SK-N-SH treated with all-trans-retinoic acid at 6 μM for 48 hours (cell line): ENCODE data around the gene COL6A1.
"Not testable (repeated sequence)": the region's sequence is repeated elsewhere in the genome, so short reads cannot be mapped to it uniquely, and the experiment has no call there.

ENCODE experiments used
- ATAC-seq: fragments of 200-7000 bp; cut with Tn5 transposase; 3 replicates; pipeline ENCODE4 v1.9.1; 2020; ENCODE audit warnings: mild to moderate bottlenecking, moderate library complexity
- ARNTL ChIP-seq: fragments of 450-650 bp; formaldehyde crosslinking; IDR thresholded peaks from 2 replicates; pipeline ENCODE4 v1.5.0; 2020; ENCODE audit warnings: low read depth, mild to moderate bottlenecking, moderate library complexity, borderline replicate concordance
- BACH2 ChIP-seq: fragments of 250-450 bp; sonication (Bioruptor Pico); IDR thresholded peaks from 2 replicates; pipeline ENCODE4 v1.9.0; 2021; ENCODE audit warnings: mild to moderate bottlenecking, borderline replicate concordance
- CSDC2 ChIP-seq: fragments of 250-450 bp; sonication (Bioruptor Pico); IDR thresholded peaks from 2 replicates; pipeline ENCODE4 v1.5.0; 2020; ENCODE audit warnings: mild to moderate bottlenecking, moderate library complexity
- CSRNP3 ChIP-seq: fragments of 250-450 bp; sonication (Bioruptor Pico); IDR thresholded peaks from 2 replicates; pipeline ENCODE4 v1.5.1; 2021; ENCODE audit warnings: mild to moderate bottlenecking, moderate library complexity
- ESRRG ChIP-seq: fragments of 250-450 bp; sonication (Bioruptor Pico); IDR thresholded peaks from 2 replicates; pipeline ENCODE4 v1.6.1; 2021; ENCODE audit warnings: mild to moderate bottlenecking
- GLIS3 ChIP-seq: fragments of 250-450 bp; sonication (Bioruptor Pico); IDR thresholded peaks from 2 replicates; pipeline ENCODE4 v1.5.0; 2020; ENCODE audit warnings: mild to moderate bottlenecking, moderate library complexity
- PATZ1 ChIP-seq: fragments of 250-450 bp; sonication (Bioruptor Pico); IDR thresholded peaks from 2 replicates; pipeline ENCODE4 v1.8.0; 2020; ENCODE audit warnings: mild to moderate bottlenecking, moderate library complexity, borderline replicate concordance
- PPARA ChIP-seq: fragments of 250-450 bp; sonication (Bioruptor Pico); IDR thresholded peaks from 2 replicates; pipeline ENCODE4 v1.5.0; 2020; ENCODE audit warnings: mild to moderate bottlenecking, borderline replicate concordance
- SNAI2 ChIP-seq: fragments of 250-450 bp; sonication (Bioruptor Pico); IDR thresholded peaks from 2 replicates; pipeline ENCODE4 v1.5.0; 2020; ENCODE audit warnings: mild to moderate bottlenecking, moderate library complexity
- TCF4 ChIP-seq: fragments of 250-450 bp; sonication (Bioruptor Pico); IDR thresholded peaks from 2 replicates; pipeline ENCODE4 v1.8.0; 2021; ENCODE audit warnings: mild to moderate bottlenecking, moderate library complexity, borderline replicate concordance
- TOX ChIP-seq: fragments of 250-450 bp; sonication (Bioruptor Pico); IDR thresholded peaks from 2 replicates; pipeline ENCODE4 v1.8.0; 2021; ENCODE audit warnings: mild to moderate bottlenecking, moderate library complexity, borderline replicate concordance
- ZC3H10 ChIP-seq: fragments of 250-450 bp; sonication (Bioruptor Pico); IDR thresholded peaks from 2 replicates; pipeline ENCODE4 v1.5.1; 2021; ENCODE audit warnings: mild to moderate bottlenecking, moderate library complexity
- ZFP3 ChIP-seq: fragments of 250-450 bp; sonication (Bioruptor Pico); IDR thresholded peaks from 2 replicates; pipeline ENCODE4 v1.5.0; 2020; ENCODE audit warnings: mild to moderate bottlenecking, moderate library complexity
- ZFP30 ChIP-seq: fragments of 450-650 bp; formaldehyde crosslinking; IDR thresholded peaks from 2 replicates; pipeline ENCODE4 v1.5.0; 2022; ENCODE audit warnings: mild to moderate bottlenecking, moderate library complexity
- ZNF565 ChIP-seq: fragments of 450-650 bp; formaldehyde crosslinking; conservative IDR thresholded peaks from 2 replicates; pipeline ENCODE4 v1.5.0; 2020; ENCODE audit warnings: low read depth, mild to moderate bottlenecking, moderate library complexity
- ZNF70 ChIP-seq: fragments of 450-650 bp; formaldehyde crosslinking; IDR thresholded peaks from 2 replicates; pipeline ENCODE4 v1.5.0; 2020; ENCODE audit warnings: mild to moderate bottlenecking, moderate library complexity
- ZNF8 ChIP-seq: fragments of 450-650 bp; formaldehyde crosslinking; IDR thresholded peaks from 2 replicates; pipeline ENCODE4 v1.5.0; 2020; ENCODE audit warnings: mild to moderate bottlenecking, moderate library complexity

Gene COL6A1

GRCh38 chr21:45948576-45949141, 32.9 kb upstream of the COL6A1 start:
- no peak for TF ChIP-seq ZFP30 (CRISPR knock-in tag)
- no peak for TF ChIP-seq PATZ1 (CRISPR knock-in tag)
- no peak for TF ChIP-seq ARNTL (CRISPR knock-in tag)
- no peak for ATAC-seq

- TF ChIP-seq ESRRG (CRISPR knock-in tag) (no peak), CSRNP3 (CRISPR knock-in tag) (no peak), TCF4 (CRISPR knock-in tag) (no peak), BACH2 (CRISPR knock-in tag) (no peak)
- ATAC-seq: no peak
Observed at GRCh38 chr21:45949928-45950739, 31.4 kb upstream of the COL6A1 start.

- peak; percentile 63 for ATAC-seq
- TF ChIP-seq ESRRG (CRISPR knock-in tag): no peak
- TF ChIP-seq CSDC2 (CRISPR knock-in tag): no peak
- no peak for TF ChIP-seq ZC3H10 (CRISPR knock-in tag)
- no peak for TF ChIP-seq ZFP3
- TF ChIP-seq PATZ1 (CRISPR knock-in tag): no peak
- TF ChIP-seq ZNF70 (CRISPR knock-in tag): no peak
- no peak for TF ChIP-seq CSRNP3 (CRISPR knock-in tag)
- no peak for TF ChIP-seq ZNF565
- TF ChIP-seq ARNTL (CRISPR knock-in tag): no peak
- TF ChIP-seq TOX: no peak
Observed at GRCh38 chr21:45950740-45951515, 30.6 kb upstream of the COL6A1 start.

GRCh38 chr21:45951676-45952075, 29.9 kb upstream of the COL6A1 start:
- no peak for ATAC-seq
- TF ChIP-seq TOX (no peak), TCF4 (CRISPR knock-in tag) (no peak), CSDC2 (CRISPR knock-in tag) (no peak), ZFP3 (no peak), GLIS3 (no peak), ZFP30 (CRISPR knock-in tag) (no peak), ZNF70 (CRISPR knock-in tag) (no peak)

- not testable (repeated sequence) for ATAC-seq
Observed at GRCh38 chr21:45952527-45952926, 29.0 kb upstream of the COL6A1 start.

GRCh38 chr21:45952974-45953373, 28.6 kb upstream of the COL6A1 start:
- TF ChIP-seq ARNTL (CRISPR knock-in tag) (no peak), SNAI2 (CRISPR knock-in tag) (no peak), PPARA (CRISPR knock-in tag) (no peak), BACH2 (CRISPR knock-in tag) (no peak), ZC3H10 (CRISPR knock-in tag) (no peak), TOX (no peak), CSDC2 (CRISPR knock-in tag) (no peak), ZNF70 (CRISPR knock-in tag) (no peak), ZNF8 (CRISPR knock-in tag) (no peak), ZNF565 (no peak)
- ATAC-seq: no peak
